ENCODE measurements around the gene ADAM15. TPM values are rescaled to one million over a fixed set of nuclear protein-coding genes. Genes with fewer than 3 reads are reported as not detected.

Gene ADAM15
- total and polyA plus RNA-seq, 2 of the 8 experiments (the other 6 are each of a cell fraction or from before 2014, with no cell fraction given): 32.9 to 37.6 TPM

DNA sequence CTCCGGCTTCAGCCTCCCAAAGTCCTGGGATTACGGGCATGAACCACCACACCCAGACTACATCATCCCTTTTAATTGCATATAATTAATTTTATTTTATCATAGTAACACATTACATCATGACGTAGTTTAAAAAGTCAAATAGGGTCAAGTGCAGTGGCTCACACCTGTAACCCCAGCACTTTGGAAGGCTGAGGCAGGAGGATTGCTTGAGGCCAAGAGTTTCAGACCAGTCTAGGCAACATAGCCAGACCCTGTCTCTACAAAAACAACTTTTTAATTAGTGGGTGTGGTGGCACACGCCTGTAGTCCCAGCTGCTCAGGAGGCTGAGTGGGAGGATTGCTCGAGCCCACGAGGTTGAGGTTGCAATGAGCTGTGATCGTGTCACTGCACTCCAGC is 48.2 kb downstream of the ADAM15 start:
- Histone ChIP-seq H3K4me1 (replicated peaks in 1 of 4; ENCODE audit: control insufficient read depth in 3 of 4, insufficient read depth in 4 of 4, low read length in 3 of 4) (no peaks in the 10 kb centered on the region; a peak in 1 of 7 replicates), H2AK5ac (ENCODE audit: low read depth, low read length) (no peak overlapping the region), H4K8ac (ENCODE audit: extremely low read depth, insufficient read depth, low read length) (no peak overlapping the region), H3K23me2 (ENCODE audit: low read depth, low read length) (no peaks in the 10 kb centered on the region), H2BK5ac (ENCODE audit: low read depth, low read length) (no peak overlapping the region), H2BK120ac (replicated peaks; ENCODE audit: low read depth, low read length) (no peak overlapping the region), H2AFZ (ENCODE audit: low read length) (no peak overlapping the region), H3K9me3 (ENCODE audit: insufficient read depth in 2 of 2, low read depth in 1 of 2, low read length in 1 of 2) (no peaks in the 10 kb centered on the region), H3K79me1 (ENCODE audit: low read depth, low read length) (no peaks in the 10 kb centered on the region), H3K18ac (ENCODE audit: extremely low read depth, low read length) (no peak overlapping the region), H2BK20ac (ENCODE audit: low read length) (no peak overlapping the region), H3K36me3 (ENCODE audit: control insufficient read depth in 2 of 4, insufficient read depth in 4 of 4, low read length in 3 of 4) (no peaks in the 10 kb centered on the region), H3K4me2 (ENCODE audit: insufficient read depth in 1 of 2, low read depth in 2 of 2, low read length in 2 of 2) (no peak overlapping the region), H3K79me2 (ENCODE audit: control insufficient read depth in 1 of 2, insufficient read depth in 2 of 2, low read length in 2 of 2) (no peaks in the 10 kb centered on the region), H3K9ac (replicated peaks in 1 of 4; ENCODE audit: extremely low read depth in 1 of 4, low read depth in 3 of 4, low read length in 3 of 4) (no peak overlapping the region), H3K14ac (ENCODE audit: insufficient read length) (no peak overlapping the region), H3K27me3 (replicated peaks in 1 of 4; ENCODE audit: control insufficient read depth in 3 of 4, extremely low read depth in 1 of 4, insufficient read depth in 3 of 4, low read length in 3 of 4) (no peaks in the 10 kb centered on the region), H3K4ac (replicated peaks; ENCODE audit: insufficient read length, low read depth, low read length) (no peak overlapping the region), H4K91ac (replicated peaks; ENCODE audit: insufficient read length, low read length) (no peak overlapping the region), H3K4me3 (ENCODE audit: extremely low read depth in 1 of 4, insufficient read depth in 2 of 4, low read depth in 3 of 4, low read length in 4 of 4) (no peak overlapping the region), H2BK12ac (ENCODE audit: low read depth, low read length) (no peak overlapping the region), H4K20me1 (replicated peaks in 1 of 2; ENCODE audit: control insufficient read depth in 1 of 2, insufficient read depth in 2 of 2, low read length in 2 of 2) (no peaks in the 10 kb centered on the region), H2BK15ac (ENCODE audit: low read length) (no peak overlapping the region), H3K27ac (ENCODE audit: low read depth, low read length) (no peak overlapping the region), H3K23ac (ENCODE audit: insufficient read length) (no peak overlapping the region), H3K56ac (replicated peaks; ENCODE audit: insufficient read length, low read depth, low read length) (no peak overlapping the region), H4K5ac (ENCODE audit: insufficient read length, low read depth, low read length) (no peak overlapping the region)
- no peak for TF ChIP-seq TEAD4 (IDR thresholded peaks at IDR 0.05; ENCODE audit: low read depth, low read length)
- no peak for TF ChIP-seq KDM1A (IDR thresholded peaks at IDR 0.05; ENCODE audit: borderline replicate concordance, low read length)
- TF ChIP-seq TAF1 (IDR thresholded peaks at IDR 0.05; ENCODE audit: low read depth, low read length): no peak
- no peak for TF ChIP-seq CTBP2 (IDR thresholded peaks at IDR 0.05; ENCODE audit: borderline replicate concordance, insufficient read depth, insufficient read length, low read length)
- TF ChIP-seq NRF1 (IDR thresholded peaks at IDR 0.05; ENCODE audit: low read depth, low read length): no peak
- TF ChIP-seq POLR2A (IDR thresholded peaks at IDR 0.05; ENCODE audit: control extremely low read depth in 1 of 2, low read depth in 2 of 2, low read length in 2 of 2): no peak
- TF ChIP-seq BCL11A (IDR thresholded peaks at IDR 0.05; ENCODE audit: low read depth in 2 of 2, low read length in 2 of 2): no peak
- ChIA-PET CTCF (ENCODE audit: partially characterized antibody) (interaction anchor here (0.6 to 6.9 kb wide), 8 partner anchors 8 to 70 kb away, joined by 3 to 101 read pairs (median 6); partner anchors contain the start of genes DPM3 and KRTCAP2), POLR2A (ENCODE audit: partially characterized antibody) (interaction anchor here (0.7 to 1.3 kb wide), 3 partner anchors 95 to 696 kb away, joined by 3 to 5 read pairs (median 4); no protein-coding TSS in a partner anchor)
- DNase-seq (ENCODE audit: low read depth in 1 of 2, low spot score in 2 of 2): no peak
- 94% methylated on average over 7 of the region's 7 CpGs; no CpG with 5 or more reads in 1 of the 2 experiments for WGBS, 2 experiments (ENCODE audit: extremely low coverage in 1 of 2, insufficient coverage in 1 of 2, insufficient read length in 1 of 2, insufficient replicate concordance in 2 of 2, low coverage in 1 of 2, low lambda C conversion rate in 2 of 2, missing lambda C conversion rate in 1 of 2)
- FAIRE-seq: no peak

Data from H1 (cell line).